ENCODE data around the gene VWA7.

Gene VWA7

GRCh38 chr6:31734247-31734820 lies 42.8 kb downstream of the VWA7 start:
- H4K8ac ChIP-seq (ENCODE audit: low read depth, low read length), result no peak overlapping the region
- peaks cover 10% of the 10 kb centered on the region for H3K79me1 ChIP-seq (ENCODE audit: low read depth, low read length)
- H3K4me3 ChIP-seq (ENCODE audit: low read length in 2 of 2), result peak overlapping the region; percentile 67 to 90
- H2BK12ac ChIP-seq (ENCODE audit: low read length), result no peak overlapping the region
- no peak overlapping the region for H2BK5ac ChIP-seq (ENCODE audit: low read length)
- no peaks in the 10 kb centered on the region for H3K27me3 ChIP-seq (ENCODE audit: control insufficient read depth in 3 of 3, insufficient read depth in 3 of 3, low read depth in 1 of 3, low read length in 3 of 3)
- peak overlapping the region; percentile 15 for H3K18ac ChIP-seq (ENCODE audit: low read length)
- H4K91ac ChIP-seq (ENCODE audit: low read depth, low read length, poor library complexity), result no peak overlapping the region
- no peaks in the 10 kb centered on the region for H3K9me3 ChIP-seq (replicated peaks in 1 of 2; ENCODE audit: control insufficient read depth in 2 of 2, insufficient read depth in 1 of 2, low read depth in 1 of 2, low read length in 2 of 2)
- DNase-seq (ENCODE audit: low spot score), result peak; percentile 57
- WGBS, 2 donors (ENCODE audit: extremely low coverage in 2 of 2, insufficient read length in 2 of 2, insufficient replicate concordance in 1 of 2), result no CpG with 5 or more reads among the region's 2 CpGs
- no peak overlapping the region for H2AFZ ChIP-seq (ENCODE audit: low read length)
- peak overlapping the region; percentile 18 for H2AK5ac ChIP-seq (ENCODE audit: low read depth, low read length)
- H3K36me3 ChIP-seq (replicated peaks in 1 of 2; ENCODE audit: control insufficient read depth in 2 of 2, insufficient read depth in 2 of 2, low read length in 2 of 2), result peaks cover 28 to 47% of the 10 kb centered on the region in 2 donors
- H3K14ac ChIP-seq (ENCODE audit: low read length), result no peak overlapping the region
- H3K4me2 ChIP-seq (ENCODE audit: insufficient read depth, low read length, poor library complexity, severe bottlenecking), result peak overlapping the region; percentile 89
- H2BK120ac ChIP-seq (ENCODE audit: low read depth, low read length), result no peak overlapping the region
- peak overlapping the region; percentile 33 for H2BK15ac ChIP-seq (ENCODE audit: low read length)
- no peak overlapping the region for H3K23ac ChIP-seq (ENCODE audit: low read depth, low read length, poor library complexity)
- H3K9ac ChIP-seq (ENCODE audit: low read depth, low read length, poor library complexity), result no peak overlapping the region
- H3K27ac ChIP-seq (replicated peaks; ENCODE audit: low read length), result no peak overlapping the region
- H3K4me1 ChIP-seq (ENCODE audit: control insufficient read depth in 2 of 2, insufficient read depth in 1 of 2, low read depth in 1 of 2, low read length in 2 of 2), result peaks cover 29 to 42% of the 10 kb centered on the region in 2 donors
- H3K4ac ChIP-seq (ENCODE audit: low read length), result no peak overlapping the region

- Histone ChIP-seq H3K79me1 (ENCODE audit: low read depth, low read length) (peaks cover 11% of the 10 kb centered on the region), H4K91ac (ENCODE audit: low read depth, low read length, poor library complexity) (no peak overlapping the region), H2BK12ac (ENCODE audit: low read length) (no peak overlapping the region)
Measured at GRCh38 chr6:31733734-31734133, 43.4 kb downstream of the VWA7 start.

GRCh38 chr6:31732029-31732428 lies 45.1 kb downstream of the VWA7 start:
- Histone ChIP-seq H2BK12ac (ENCODE audit: low read length) (no peak overlapping the region), H3K4ac (ENCODE audit: low read length) (no peak overlapping the region), H3K4me3 (ENCODE audit: low read length in 2 of 2) (no peak overlapping the region), H3K9ac (ENCODE audit: low read depth, low read length, poor library complexity) (no peak overlapping the region), H3K4me2 (ENCODE audit: insufficient read depth, low read length, poor library complexity, severe bottlenecking) (no peak overlapping the region), H2BK5ac (ENCODE audit: low read length) (no peak overlapping the region), H3K79me1 (ENCODE audit: low read depth, low read length) (peaks cover 18% of the 10 kb centered on the region), H3K23ac (ENCODE audit: low read depth, low read length, poor library complexity) (no peak overlapping the region), H3K9me3 (replicated peaks in 1 of 2; ENCODE audit: control insufficient read depth in 2 of 2, insufficient read depth in 1 of 2, low read depth in 1 of 2, low read length in 2 of 2) (no peaks in the 10 kb centered on the region), H2AK5ac (ENCODE audit: low read depth, low read length) (no peak overlapping the region), H3K14ac (ENCODE audit: low read length) (no peak overlapping the region), H3K27me3 (ENCODE audit: control insufficient read depth in 3 of 3, insufficient read depth in 3 of 3, low read depth in 1 of 3, low read length in 3 of 3) (no peaks in the 10 kb centered on the region), H4K91ac (ENCODE audit: low read depth, low read length, poor library complexity) (no peak overlapping the region), H2AFZ (ENCODE audit: low read length) (no peak overlapping the region), H3K4me1 (ENCODE audit: control insufficient read depth in 2 of 2, insufficient read depth in 1 of 2, low read depth in 1 of 2, low read length in 2 of 2) (peaks cover 19 to 29% of the 10 kb centered on the region in 2 donors), H3K36me3 (replicated peaks in 1 of 2; ENCODE audit: control insufficient read depth in 2 of 2, insufficient read depth in 2 of 2, low read length in 2 of 2) (peaks cover 43 to 69% of the 10 kb centered on the region in 2 donors), H2BK120ac (ENCODE audit: low read depth, low read length) (no peak overlapping the region), H2BK15ac (ENCODE audit: low read length) (no peak overlapping the region), H3K18ac (ENCODE audit: low read length) (no peak overlapping the region), H3K27ac (replicated peaks; ENCODE audit: low read length) (no peak overlapping the region), H4K8ac (ENCODE audit: low read depth, low read length) (no peak overlapping the region)
- WGBS, 2 donors (ENCODE audit: extremely low coverage in 2 of 2, insufficient read length in 2 of 2, insufficient replicate concordance in 1 of 2), result no CpG with 5 or more reads among the region's 3 CpGs
- DNase-seq (ENCODE audit: low spot score), result no peak

More at GRCh38 chr6:31733734-31734133, 43.4 kb downstream of the VWA7 start:
- Histone ChIP-seq H2BK15ac (ENCODE audit: low read length) (no peak overlapping the region), H3K23ac (ENCODE audit: low read depth, low read length, poor library complexity) (no peak overlapping the region), H3K18ac (ENCODE audit: low read length) (no peak overlapping the region), H3K14ac (ENCODE audit: low read length) (no peak overlapping the region), H2BK120ac (ENCODE audit: low read depth, low read length) (no peak overlapping the region), H3K27ac (replicated peaks; ENCODE audit: low read length) (no peak overlapping the region), H3K27me3 (ENCODE audit: control insufficient read depth in 3 of 3, insufficient read depth in 3 of 3, low read depth in 1 of 3, low read length in 3 of 3) (no peaks in the 10 kb centered on the region), H2BK5ac (ENCODE audit: low read length) (no peak overlapping the region), H3K4me1 (ENCODE audit: control insufficient read depth in 2 of 2, insufficient read depth in 1 of 2, low read depth in 1 of 2, low read length in 2 of 2) (peaks cover 26 to 39% of the 10 kb centered on the region in 2 donors), H3K36me3 (replicated peaks in 1 of 2; ENCODE audit: control insufficient read depth in 2 of 2, insufficient read depth in 2 of 2, low read length in 2 of 2) (peaks cover 28 to 52% of the 10 kb centered on the region in 2 donors), H3K4ac (ENCODE audit: low read length) (no peak overlapping the region), H2AFZ (ENCODE audit: low read length) (no peak overlapping the region), H4K8ac (ENCODE audit: low read depth, low read length) (no peak overlapping the region), H3K9ac (ENCODE audit: low read depth, low read length, poor library complexity) (no peak overlapping the region), H3K4me2 (ENCODE audit: insufficient read depth, low read length, poor library complexity, severe bottlenecking) (no peak overlapping the region), H3K4me3 (ENCODE audit: low read length in 2 of 2) (peak overlapping the region in 1 of 2 donors; percentile 67), H2AK5ac (ENCODE audit: low read depth, low read length) (no peak overlapping the region), H3K9me3 (replicated peaks in 1 of 2; ENCODE audit: control insufficient read depth in 2 of 2, insufficient read depth in 1 of 2, low read depth in 1 of 2, low read length in 2 of 2) (no peaks in the 10 kb centered on the region)
- DNase-seq (ENCODE audit: low spot score), result no peak
- no CpG with 5 or more reads among the region's 4 CpGs for whole genome bisulfite sequencing, 2 donors (ENCODE audit: extremely low coverage in 2 of 2, insufficient read length in 2 of 2, insufficient replicate concordance in 1 of 2)

- peaks cover 54 to 83% of the 10 kb centered on the region in 2 donors for H3K36me3 ChIP-seq (replicated peaks in 1 of 2; ENCODE audit: control insufficient read depth in 2 of 2, insufficient read depth in 2 of 2, low read length in 2 of 2)
- no peaks in the 10 kb centered on the region for H3K27me3 ChIP-seq (ENCODE audit: control insufficient read depth in 3 of 3, insufficient read depth in 3 of 3, low read depth in 1 of 3, low read length in 3 of 3)
- H3K4me3 ChIP-seq (ENCODE audit: low read length in 2 of 2), result peak overlapping the region in 1 of 2 donors; percentile 83
- peaks cover 13 to 24% of the 10 kb centered on the region in 2 donors for H3K4me1 ChIP-seq (ENCODE audit: control insufficient read depth in 2 of 2, insufficient read depth in 1 of 2, low read depth in 1 of 2, low read length in 2 of 2)
- no peak overlapping the region for H3K4ac ChIP-seq (ENCODE audit: low read length)
- peak overlapping the region; percentile 54 for H3K27ac ChIP-seq (replicated peaks; ENCODE audit: low read length)
- no peak overlapping the region for H3K23ac ChIP-seq (ENCODE audit: low read depth, low read length, poor library complexity)
- peaks cover 15% of the 10 kb centered on the region for H3K79me1 ChIP-seq (ENCODE audit: low read depth, low read length)
- no peak overlapping the region for H3K9ac ChIP-seq (ENCODE audit: low read depth, low read length, poor library complexity)
- H3K18ac ChIP-seq (ENCODE audit: low read length), result no peak overlapping the region
- no peak overlapping the region for H3K14ac ChIP-seq (ENCODE audit: low read length)
- peak overlapping the region; percentile 50 for H3K4me2 ChIP-seq (ENCODE audit: insufficient read depth, low read length, poor library complexity, severe bottlenecking)
- H4K91ac ChIP-seq (ENCODE audit: low read depth, low read length, poor library complexity), result no peak overlapping the region
- H4K8ac ChIP-seq (ENCODE audit: low read depth, low read length), result no peak overlapping the region
- H2BK15ac ChIP-seq (ENCODE audit: low read length), result no peak overlapping the region
- WGBS, 2 donors (ENCODE audit: extremely low coverage in 2 of 2, insufficient read length in 2 of 2, insufficient replicate concordance in 1 of 2), result no CpG with 5 or more reads among the region's 11 CpGs
- no peak overlapping the region for H2BK120ac ChIP-seq (ENCODE audit: low read depth, low read length)
- H3K9me3 ChIP-seq (replicated peaks in 1 of 2; ENCODE audit: control insufficient read depth in 2 of 2, insufficient read depth in 1 of 2, low read depth in 1 of 2, low read length in 2 of 2), result no peaks in the 10 kb centered on the region
- H2BK12ac ChIP-seq (ENCODE audit: low read length), result no peak overlapping the region
- no peak for DNase-seq (ENCODE audit: low spot score)
- no peak overlapping the region for H2AK5ac ChIP-seq (ENCODE audit: low read depth, low read length)
- H2AFZ ChIP-seq (ENCODE audit: low read length), result no peak overlapping the region
- no peak overlapping the region for H2BK5ac ChIP-seq (ENCODE audit: low read length)
Measured at GRCh38 chr6:31730631-31731086, 46.5 kb downstream of the VWA7 start.
